ENCODE results near the gene ZNRF1.

- TF ChIP-seq, protein P1, sequence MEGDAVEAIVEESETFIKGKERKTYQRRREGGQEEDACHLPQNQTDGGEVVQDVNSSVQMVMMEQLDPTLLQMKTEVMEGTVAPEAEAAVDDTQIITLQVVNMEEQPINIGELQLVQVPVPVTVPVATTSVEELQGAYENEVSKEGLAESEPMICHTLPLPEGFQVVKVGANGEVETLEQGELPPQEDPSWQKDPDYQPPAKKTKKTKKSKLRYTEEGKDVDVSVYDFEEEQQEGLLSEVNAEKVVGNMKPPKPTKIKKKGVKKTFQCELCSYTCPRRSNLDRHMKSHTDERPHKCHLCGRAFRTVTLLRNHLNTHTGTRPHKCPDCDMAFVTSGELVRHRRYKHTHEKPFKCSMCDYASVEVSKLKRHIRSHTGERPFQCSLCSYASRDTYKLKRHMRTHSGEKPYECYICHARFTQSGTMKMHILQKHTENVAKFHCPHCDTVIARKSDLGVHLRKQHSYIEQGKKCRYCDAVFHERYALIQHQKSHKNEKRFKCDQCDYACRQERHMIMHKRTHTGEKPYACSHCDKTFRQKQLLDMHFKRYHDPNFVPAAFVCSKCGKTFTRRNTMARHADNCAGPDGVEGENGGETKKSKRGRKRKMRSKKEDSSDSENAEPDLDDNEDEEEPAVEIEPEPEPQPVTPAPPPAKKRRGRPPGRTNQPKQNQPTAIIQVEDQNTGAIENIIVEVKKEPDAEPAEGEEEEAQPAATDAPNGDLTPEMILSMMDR (IDR thresholded peaks at IDR 0.05; ENCODE audit: control extremely low read depth in 1 of 3, insufficient read depth in 1 of 3, low read depth in 1 of 3, low read length in 3 of 3), result no peak
- TF ChIP-seq EP300 (IDR thresholded peaks at IDR 0.05; ENCODE audit: borderline replicate concordance in 1 of 2, low read depth in 2 of 2, low read length in 2 of 2) (no peak), NRF1 (IDR thresholded peaks at IDR 0.05; ENCODE audit: low read depth, low read length) (no peak), MAX (IDR thresholded peaks at IDR 0.05) (no peak), CHD1 (IDR thresholded peaks at IDR 0.05; ENCODE audit: low read depth, low read length) (no peak), POLR2AphosphoS5 (IDR thresholded peaks at IDR 0.05; ENCODE audit: low read depth, low read length) (no peak), TCF12 (IDR thresholded peaks at IDR 0.05; ENCODE audit: low read depth, low read length) (no peak), RNF2 (IDR thresholded peaks at IDR 0.05; ENCODE audit: borderline replicate concordance, low read depth, low read length, missing control alignments, poor library complexity, severe bottlenecking) (no peak), CBX5 (IDR thresholded peaks at IDR 0.05; ENCODE audit: low read depth, low read length) (no peak), RAD21 (IDR thresholded peaks at IDR 0.05 in 1 of 2, conservative IDR thresholded peaks at IDR 0.05 in 1 of 2; ENCODE audit: low read depth in 2 of 2, low read length in 2 of 2) (no peak), TEAD4 (IDR thresholded peaks at IDR 0.05; ENCODE audit: low read depth, low read length) (no peak), HDAC6 (IDR thresholded peaks at IDR 0.05; ENCODE audit: low read depth, low read length) (no peak)
Measured at GRCh38 chr16:75070012-75070841, 71.4 kb downstream of the ZNRF1 start.

Measured in H1 (cell line).